Fibroblast of villous mesenchyme (primary cell): ENCODE measurements around the gene ATF4. TPM values are rescaled to one million over a fixed set of nuclear protein-coding genes. Genes with fewer than 3 reads are reported as not detected.

Experiments used
- DNase-seq: peaks from one replicate; pipeline ENCODE4 v3.0.0-alpha.2; 2010; ENCODE audit warnings: low read depth
- H3K4me3 ChIP-seq: 2 replicates; pipeline ENCODE4 v1.5.1; 2011; ENCODE audit warnings: low read depth, mild to moderate bottlenecking, low read length
- total RNA-seq: library from RNA; depleted of rRNA; stranded (reverse); fragments of >200 nt; gene quantifications from 2 replicates; pipeline ENCODE4 v1.2.3, GENCODE V29; 2012
- TF ChIP-seq, protein P1 (sequence below): IDR thresholded peaks from 2 replicates; pipeline ENCODE4 v1.5.1; 2012; ENCODE audit warnings: low read depth, mild to moderate bottlenecking, low read length; ENCODE audit not compliant: insufficient read depth

ATF4 gene
- total RNA-seq, 1 donor = 200 TPM

DNA sequence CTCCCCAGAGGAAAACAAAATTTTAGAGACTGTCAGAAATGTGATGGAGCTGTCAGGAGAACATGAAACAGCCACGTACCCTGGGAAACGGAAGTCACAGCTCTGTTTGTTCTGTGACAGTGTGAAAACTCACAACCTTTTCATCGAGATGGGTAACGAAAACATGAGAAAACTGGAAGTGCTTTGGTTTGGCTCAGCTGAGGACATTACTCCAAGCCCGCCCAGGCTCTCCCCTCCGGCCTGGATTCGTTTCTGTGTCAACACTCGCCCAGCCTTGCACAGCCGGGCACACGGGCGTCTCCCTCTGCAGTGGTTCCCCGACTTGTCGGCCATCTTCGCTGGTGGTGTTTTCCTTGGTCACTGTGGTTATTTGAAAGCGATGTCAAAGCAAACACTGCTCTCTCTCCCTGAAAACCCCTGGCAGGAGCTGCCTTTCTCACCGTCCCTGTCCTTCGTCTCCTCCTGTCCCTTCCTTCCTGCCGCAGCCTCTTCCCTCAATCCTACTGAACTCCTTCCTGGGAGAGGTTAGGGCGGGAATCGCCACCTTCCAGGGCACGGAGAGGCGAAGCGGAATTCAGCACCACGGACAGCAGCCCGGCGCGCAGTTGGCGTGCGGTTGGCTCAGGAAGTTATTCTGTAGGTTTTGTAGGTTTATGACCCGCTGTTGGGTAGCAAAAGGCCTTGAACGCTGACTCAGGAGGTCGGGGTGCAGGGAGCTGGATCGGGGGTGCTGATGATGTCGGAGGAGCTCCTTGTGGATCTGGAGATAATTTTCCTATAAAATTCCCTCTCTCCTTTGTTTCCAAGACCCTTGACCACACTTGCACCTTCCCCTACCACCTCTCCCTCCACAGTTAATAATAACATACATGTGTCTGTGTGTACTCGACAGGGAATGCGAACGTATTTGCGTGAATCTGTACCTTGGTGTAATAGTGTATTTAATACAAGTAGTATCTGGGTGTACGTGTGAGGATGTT lies 25.3 kb downstream of the ATF4 start:
- TF ChIP-seq, protein P1, sequence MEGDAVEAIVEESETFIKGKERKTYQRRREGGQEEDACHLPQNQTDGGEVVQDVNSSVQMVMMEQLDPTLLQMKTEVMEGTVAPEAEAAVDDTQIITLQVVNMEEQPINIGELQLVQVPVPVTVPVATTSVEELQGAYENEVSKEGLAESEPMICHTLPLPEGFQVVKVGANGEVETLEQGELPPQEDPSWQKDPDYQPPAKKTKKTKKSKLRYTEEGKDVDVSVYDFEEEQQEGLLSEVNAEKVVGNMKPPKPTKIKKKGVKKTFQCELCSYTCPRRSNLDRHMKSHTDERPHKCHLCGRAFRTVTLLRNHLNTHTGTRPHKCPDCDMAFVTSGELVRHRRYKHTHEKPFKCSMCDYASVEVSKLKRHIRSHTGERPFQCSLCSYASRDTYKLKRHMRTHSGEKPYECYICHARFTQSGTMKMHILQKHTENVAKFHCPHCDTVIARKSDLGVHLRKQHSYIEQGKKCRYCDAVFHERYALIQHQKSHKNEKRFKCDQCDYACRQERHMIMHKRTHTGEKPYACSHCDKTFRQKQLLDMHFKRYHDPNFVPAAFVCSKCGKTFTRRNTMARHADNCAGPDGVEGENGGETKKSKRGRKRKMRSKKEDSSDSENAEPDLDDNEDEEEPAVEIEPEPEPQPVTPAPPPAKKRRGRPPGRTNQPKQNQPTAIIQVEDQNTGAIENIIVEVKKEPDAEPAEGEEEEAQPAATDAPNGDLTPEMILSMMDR = no peak
- DNase-seq = peak; percentile 48
- H3K4me3 ChIP-seq = no peak overlapping the region

DNA sequence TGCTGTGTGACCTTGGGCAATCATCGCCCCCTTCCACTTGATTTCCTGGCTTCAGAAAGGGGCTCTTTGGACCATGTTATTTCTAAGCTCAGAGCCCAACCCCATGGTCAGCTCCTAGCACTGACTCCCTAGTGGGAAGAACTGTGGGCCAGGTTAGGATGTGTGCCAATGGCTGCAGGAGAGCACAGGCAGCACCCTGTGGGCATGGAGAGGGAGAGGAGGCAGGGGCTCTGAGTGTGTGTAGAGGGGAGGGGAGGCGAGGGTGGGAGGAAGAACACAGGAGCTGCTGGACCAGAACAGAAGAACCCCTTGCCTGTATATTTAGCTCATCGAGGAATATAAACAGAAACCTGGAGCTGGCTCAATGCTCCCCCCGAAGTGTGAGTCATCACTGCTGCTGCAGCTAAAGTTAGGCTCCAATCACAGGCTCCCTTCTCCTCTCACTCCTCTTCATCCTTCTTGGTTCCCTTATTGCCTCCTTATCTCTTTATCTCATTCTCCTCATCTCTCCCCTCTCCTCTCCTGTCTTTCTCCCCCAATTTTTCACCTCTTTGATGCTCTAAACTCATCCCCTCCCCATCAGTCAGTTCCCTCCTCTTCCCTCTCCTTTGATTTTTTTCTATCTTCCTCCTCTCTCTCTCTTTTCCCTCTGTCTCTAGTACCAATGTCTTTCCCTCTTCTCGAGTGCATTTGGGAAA lies 26.7 kb downstream of the ATF4 start:
- DNase-seq = no peak
- H3K4me3 ChIP-seq = no peak overlapping the region
- TF ChIP-seq, protein P1 = no peak

DNA sequence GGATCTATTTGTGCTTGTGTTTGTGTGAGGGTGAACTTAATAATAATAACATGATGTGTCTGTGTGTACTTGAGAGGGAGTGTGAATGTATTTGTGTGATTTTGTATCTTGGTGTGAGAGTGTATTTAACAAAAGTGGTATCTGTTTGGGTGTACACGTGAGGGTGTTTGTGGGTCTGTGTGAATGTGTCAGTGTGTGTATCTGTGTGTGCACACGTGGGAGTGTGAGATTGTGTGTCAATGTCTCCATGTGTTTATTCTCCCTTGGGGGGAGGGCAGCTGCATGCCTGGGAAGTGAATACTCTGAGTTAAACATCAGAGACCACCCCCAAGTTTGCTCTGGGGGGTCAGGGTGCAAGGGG lies 27.2 kb downstream of the ATF4 start:
- DNase-seq = no peak

DNA sequence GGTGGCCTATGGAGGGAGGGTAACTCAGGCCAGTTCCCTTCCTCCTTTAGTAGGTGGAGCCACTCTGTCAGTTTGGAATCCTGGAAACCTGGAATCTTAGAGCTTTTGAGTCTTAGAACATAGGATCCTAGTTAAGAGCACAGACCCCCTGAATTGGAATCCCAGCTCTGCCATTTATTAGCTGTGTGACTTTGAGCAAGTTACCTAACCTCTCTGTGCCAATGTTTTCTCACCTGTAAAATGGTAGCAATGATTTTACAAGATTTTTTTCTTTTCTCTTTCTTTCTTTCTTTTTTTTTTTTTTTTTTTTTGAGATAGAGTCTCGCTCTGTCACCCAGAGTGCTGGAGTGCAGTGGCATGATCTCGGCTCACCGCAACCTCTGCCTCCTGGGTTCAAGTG lies 33.1 kb downstream of the ATF4 start:
- TF ChIP-seq, protein P1 = no peak
- no peak overlapping the region for H3K4me3 ChIP-seq
- DNase-seq = no peak

More for the DNA sequence above, 27.2 kb downstream of the ATF4 start:
- TF ChIP-seq, protein P1 = no peak
- H3K4me3 ChIP-seq = no peak overlapping the region

DNA sequence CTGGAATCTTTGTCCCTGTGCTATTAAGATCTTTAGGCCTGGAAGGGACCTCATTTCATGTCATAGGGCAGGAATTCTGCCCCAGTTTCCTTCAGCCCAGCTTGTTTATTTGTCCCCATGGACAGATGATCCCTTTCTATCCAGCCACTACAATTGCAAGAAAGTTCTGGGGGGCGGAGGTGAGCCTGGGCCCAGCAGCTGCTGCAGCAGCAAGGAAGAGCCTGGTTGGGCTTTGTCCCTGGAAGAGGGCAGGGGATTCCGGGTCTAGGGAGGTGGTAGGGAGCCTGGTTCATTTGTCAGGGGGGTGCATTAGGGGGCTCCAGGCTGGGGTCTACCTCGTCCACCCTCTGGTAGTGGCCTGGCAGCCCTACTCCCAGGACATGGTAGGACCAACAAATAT lies 33.8 kb downstream of the ATF4 start:
- no peak for DNase-seq
- TF ChIP-seq, protein P1 = no peak

DNA sequence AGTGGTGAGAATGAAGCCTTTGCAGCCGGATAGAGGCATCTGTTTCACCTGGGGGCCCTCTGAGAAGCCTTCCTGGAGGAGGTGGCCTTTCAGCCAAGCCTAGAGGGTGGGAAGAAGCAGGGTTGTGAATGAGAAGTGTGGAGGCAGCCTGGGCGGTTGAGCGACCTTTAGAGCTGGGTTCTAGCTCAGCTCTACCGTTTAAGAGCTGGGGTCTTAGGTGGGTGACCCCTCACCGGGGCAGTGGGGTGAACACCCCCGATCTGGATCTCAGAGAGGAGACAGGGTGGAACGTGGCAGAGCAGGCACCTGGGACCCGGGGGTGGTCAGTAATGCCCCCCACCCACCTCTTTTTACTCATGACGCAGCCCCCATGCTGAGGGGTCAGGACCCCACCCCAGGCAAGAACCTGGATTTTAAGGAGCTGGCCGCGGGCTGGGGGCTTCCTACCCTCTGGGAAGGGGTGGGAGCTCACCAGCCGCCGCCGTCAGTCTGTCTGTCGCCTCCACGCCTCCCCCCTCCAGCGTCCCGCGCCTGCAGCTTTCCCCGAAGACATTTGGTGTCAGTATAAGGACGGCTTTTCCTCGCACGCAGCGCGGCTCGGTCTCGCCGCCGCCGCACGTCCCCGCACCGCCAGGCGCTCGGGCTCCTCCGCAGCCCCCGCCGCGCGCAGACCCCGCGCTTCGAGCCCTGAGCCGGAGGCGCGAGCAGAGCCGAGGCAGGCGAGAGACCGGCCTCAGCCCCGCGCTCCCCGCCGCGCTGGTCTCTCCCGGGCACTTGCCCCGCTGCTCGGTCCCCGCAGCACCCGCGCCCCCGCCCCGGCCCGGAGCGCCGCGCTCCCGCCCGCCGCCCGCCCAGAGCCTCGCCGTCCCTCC lies 36.8 kb downstream of the ATF4 start:
- DNase-seq = no peak
- H3K4me3 ChIP-seq = no peak overlapping the region
- TF ChIP-seq, protein P1 = no peak

More for the DNA sequence above, 33.8 kb downstream of the ATF4 start:
- H3K4me3 ChIP-seq = no peak overlapping the region
